Measurements from ENCODE around the gene ZCCHC2.

The ZCCHC2 gene

GRCh38 chr18:62531931-62532330 is 9.1 kb downstream of the ZCCHC2 start:
- H3K36me3 ChIP-seq (replicated peaks): no peaks in the 10 kb centered on the region
- in situ Hi-C loops (cut with MboI; ENCODE audit: low sequenced_read_pairs): no loop called here
- no peaks in the 10 kb centered on the region for H3K9me3 ChIP-seq
- peaks cover 7% of the 10 kb centered on the region for H3K4me1 ChIP-seq
- no peak for DNase-seq (ENCODE audit: low spot score in 2 of 2)
- H3K4me3 ChIP-seq: no peak overlapping the region
- no peaks in the 10 kb centered on the region for H3K27me3 ChIP-seq (ENCODE audit: low read depth)

GRCh38 chr18:62536005-62536404 is 13.2 kb downstream of the ZCCHC2 start:
- H3K9me3 ChIP-seq: no peaks in the 10 kb centered on the region
- no peak overlapping the region for H3K4me3 ChIP-seq
- H3K4me1 ChIP-seq: no peaks in the 10 kb centered on the region
- in situ Hi-C loops (cut with MboI; ENCODE audit: low sequenced_read_pairs): no loop called here
- no peaks in the 10 kb centered on the region for H3K36me3 ChIP-seq (replicated peaks)
- no peaks in the 10 kb centered on the region for H3K27me3 ChIP-seq (ENCODE audit: low read depth)
- DNase-seq (ENCODE audit: low spot score in 2 of 2): no peak

GRCh38 chr18:62537042-62537894 is 14.4 kb downstream of the ZCCHC2 start:
- no peaks in the 10 kb centered on the region for H3K4me1 ChIP-seq
- H3K4me3 ChIP-seq: no peak overlapping the region
- H3K27me3 ChIP-seq (ENCODE audit: low read depth): no peaks in the 10 kb centered on the region
- in situ Hi-C loops (cut with MboI; ENCODE audit: low sequenced_read_pairs): no loop called here
- no peak for DNase-seq (ENCODE audit: low spot score in 2 of 2)
- H3K9me3 ChIP-seq: no peaks in the 10 kb centered on the region
- H3K36me3 ChIP-seq (replicated peaks): peaks cover 2% of the 10 kb centered on the region

GRCh38 chr18:62537946-62538345 is 15.1 kb downstream of the ZCCHC2 start:
- no peak overlapping the region for H3K4me3 ChIP-seq
- H3K9me3 ChIP-seq: no peaks in the 10 kb centered on the region
- no peaks in the 10 kb centered on the region for H3K27me3 ChIP-seq (ENCODE audit: low read depth)
- in situ Hi-C loops (cut with MboI; ENCODE audit: low sequenced_read_pairs): no loop called here
- DNase-seq (ENCODE audit: low spot score in 2 of 2): no peak
- H3K36me3 ChIP-seq (replicated peaks): peaks cover 8% of the 10 kb centered on the region
- no peaks in the 10 kb centered on the region for H3K4me1 ChIP-seq

GRCh38 chr18:62538881-62539280 is 16.1 kb downstream of the ZCCHC2 start:
- Histone ChIP-seq H3K4me3 (no peak overlapping the region), H3K9me3 (no peaks in the 10 kb centered on the region), H3K4me1 (no peaks in the 10 kb centered on the region), H3K36me3 (replicated peaks) (peaks cover 13% of the 10 kb centered on the region), H3K27me3 (ENCODE audit: low read depth) (no peaks in the 10 kb centered on the region)
- in situ Hi-C loops (cut with MboI; ENCODE audit: low sequenced_read_pairs): no loop called here
- DNase-seq (ENCODE audit: low spot score in 2 of 2): no peak

- H3K9me3 ChIP-seq: no peaks in the 10 kb centered on the region
- peaks cover 17% of the 10 kb centered on the region for H3K36me3 ChIP-seq (replicated peaks)
- no peak for DNase-seq (ENCODE audit: low spot score in 2 of 2)
- H3K4me1 ChIP-seq: no peaks in the 10 kb centered on the region
- no peaks in the 10 kb centered on the region for H3K27me3 ChIP-seq (ENCODE audit: low read depth)
- in situ Hi-C loops (cut with MboI; ENCODE audit: low sequenced_read_pairs): no loop called here
- no peak overlapping the region for H3K4me3 ChIP-seq
These were observed 16.7 kb downstream of the ZCCHC2 start for GRCh38 chr18:62539284-62540165.

- H3K36me3 ChIP-seq (replicated peaks): peaks cover 34% of the 10 kb centered on the region
- in situ Hi-C loops (cut with MboI; ENCODE audit: low sequenced_read_pairs): no loop called here
- no peaks in the 10 kb centered on the region for H3K4me1 ChIP-seq
- no peak overlapping the region for H3K4me3 ChIP-seq
- no peaks in the 10 kb centered on the region for H3K27me3 ChIP-seq (ENCODE audit: low read depth)
- no peak for DNase-seq (ENCODE audit: low spot score in 2 of 2)
- H3K9me3 ChIP-seq: no peaks in the 10 kb centered on the region
These were observed 20.2 kb downstream of the ZCCHC2 start for GRCh38 chr18:62543021-62543420.

- H3K27me3 ChIP-seq (ENCODE audit: low read depth): no peaks in the 10 kb centered on the region
- H3K4me1 ChIP-seq: no peaks in the 10 kb centered on the region
- H3K4me3 ChIP-seq: no peak overlapping the region
- in situ Hi-C loops (cut with MboI; ENCODE audit: low sequenced_read_pairs): no loop called here
- H3K36me3 ChIP-seq (replicated peaks): peaks cover 39% of the 10 kb centered on the region
- DNase-seq (ENCODE audit: low spot score in 2 of 2): no peak
- no peaks in the 10 kb centered on the region for H3K9me3 ChIP-seq
These were observed 22.3 kb downstream of the ZCCHC2 start for GRCh38 chr18:62545098-62545497.

GRCh38 chr18:62549755-62550154 is 26.9 kb downstream of the ZCCHC2 start:
- Histone ChIP-seq H3K9me3 (no peaks in the 10 kb centered on the region), H3K4me1 (no peaks in the 10 kb centered on the region), H3K4me3 (no peak overlapping the region), H3K27me3 (ENCODE audit: low read depth) (no peaks in the 10 kb centered on the region), H3K36me3 (replicated peaks) (peaks cover 48% of the 10 kb centered on the region)
- no peak for DNase-seq (ENCODE audit: low spot score in 2 of 2)
- in situ Hi-C loops (cut with MboI; ENCODE audit: low sequenced_read_pairs): loop anchor here (25.0 kb wide), 1 partner anchor 362 kb away; the partner anchor contains the start of genes PIGN and RELCH

GRCh38 chr18:62550746-62551145 is 27.9 kb downstream of the ZCCHC2 start:
- in situ Hi-C loops (cut with MboI; ENCODE audit: low sequenced_read_pairs): loop anchor here (25.0 kb wide), 1 partner anchor 363 kb away; the partner anchor contains the start of genes PIGN and RELCH

GRCh38 chr18:62551972-62552513 is 29.2 kb downstream of the ZCCHC2 start:
- H3K4me3 ChIP-seq: no peak overlapping the region
- H3K36me3 ChIP-seq (replicated peaks): peaks cover 42% of the 10 kb centered on the region
- in situ Hi-C loops (cut with MboI; ENCODE audit: low sequenced_read_pairs): loop anchor here (25.0 kb wide), 1 partner anchor 365 kb away; the partner anchor contains the start of genes PIGN and RELCH
- DNase-seq (ENCODE audit: low spot score in 2 of 2): no peak
- H3K9me3 ChIP-seq: no peaks in the 10 kb centered on the region
- H3K27me3 ChIP-seq (ENCODE audit: low read depth): no peaks in the 10 kb centered on the region
- H3K4me1 ChIP-seq: no peaks in the 10 kb centered on the region

More at GRCh38 chr18:62550746-62551145, 27.9 kb downstream of the ZCCHC2 start:
- no peaks in the 10 kb centered on the region for H3K27me3 ChIP-seq (ENCODE audit: low read depth)
- no peak for DNase-seq (ENCODE audit: low spot score in 2 of 2)
- no peaks in the 10 kb centered on the region for H3K9me3 ChIP-seq
- H3K4me1 ChIP-seq: no peaks in the 10 kb centered on the region
- peaks cover 40% of the 10 kb centered on the region for H3K36me3 ChIP-seq (replicated peaks)
- H3K4me3 ChIP-seq: no peak overlapping the region

- H3K4me3 ChIP-seq: no peak overlapping the region
- no peaks in the 10 kb centered on the region for H3K27me3 ChIP-seq (ENCODE audit: low read depth)
- in situ Hi-C loops (cut with MboI; ENCODE audit: low sequenced_read_pairs): loop anchor here (25.0 kb wide), 1 partner anchor 367 kb away; the partner anchor contains the start of genes PIGN and RELCH
- no peak for DNase-seq (ENCODE audit: low spot score in 2 of 2)
- no peaks in the 10 kb centered on the region for H3K9me3 ChIP-seq
- no peaks in the 10 kb centered on the region for H3K4me1 ChIP-seq
- H3K36me3 ChIP-seq (replicated peaks): peaks cover 37% of the 10 kb centered on the region
These were observed 31.4 kb downstream of the ZCCHC2 start for GRCh38 chr18:62554061-62554815.

- no peak for DNase-seq (ENCODE audit: low spot score in 2 of 2)
- in situ Hi-C loops (cut with MboI; ENCODE audit: low sequenced_read_pairs): loop anchor here (25.0 kb wide), 1 partner anchor 368 kb away; the partner anchor contains the start of genes PIGN and RELCH
- Histone ChIP-seq H3K9me3 (no peaks in the 10 kb centered on the region), H3K4me1 (no peaks in the 10 kb centered on the region), H3K27me3 (ENCODE audit: low read depth) (no peaks in the 10 kb centered on the region), H3K4me3 (no peak overlapping the region), H3K36me3 (replicated peaks) (peaks cover 37% of the 10 kb centered on the region)
These were observed 32.3 kb downstream of the ZCCHC2 start for GRCh38 chr18:62555135-62555534.
